Stimulated activated CD8-positive, alpha-beta memory T cell treated with anti-CD3 and anti-CD28 coated beads, Interleukin-7, amount 100 ng/mL, for 1 hour (primary cell): ENCODE results near the gene PTRH1.

ENCODE experiments used
- DNase-seq, 2 donors: peaks; one replicate each; pipeline ENCODE4 v3.0.0-alpha.2; 2020; ENCODE audit warnings: low read depth in 2 of 2

Gene PTRH1

DNA sequence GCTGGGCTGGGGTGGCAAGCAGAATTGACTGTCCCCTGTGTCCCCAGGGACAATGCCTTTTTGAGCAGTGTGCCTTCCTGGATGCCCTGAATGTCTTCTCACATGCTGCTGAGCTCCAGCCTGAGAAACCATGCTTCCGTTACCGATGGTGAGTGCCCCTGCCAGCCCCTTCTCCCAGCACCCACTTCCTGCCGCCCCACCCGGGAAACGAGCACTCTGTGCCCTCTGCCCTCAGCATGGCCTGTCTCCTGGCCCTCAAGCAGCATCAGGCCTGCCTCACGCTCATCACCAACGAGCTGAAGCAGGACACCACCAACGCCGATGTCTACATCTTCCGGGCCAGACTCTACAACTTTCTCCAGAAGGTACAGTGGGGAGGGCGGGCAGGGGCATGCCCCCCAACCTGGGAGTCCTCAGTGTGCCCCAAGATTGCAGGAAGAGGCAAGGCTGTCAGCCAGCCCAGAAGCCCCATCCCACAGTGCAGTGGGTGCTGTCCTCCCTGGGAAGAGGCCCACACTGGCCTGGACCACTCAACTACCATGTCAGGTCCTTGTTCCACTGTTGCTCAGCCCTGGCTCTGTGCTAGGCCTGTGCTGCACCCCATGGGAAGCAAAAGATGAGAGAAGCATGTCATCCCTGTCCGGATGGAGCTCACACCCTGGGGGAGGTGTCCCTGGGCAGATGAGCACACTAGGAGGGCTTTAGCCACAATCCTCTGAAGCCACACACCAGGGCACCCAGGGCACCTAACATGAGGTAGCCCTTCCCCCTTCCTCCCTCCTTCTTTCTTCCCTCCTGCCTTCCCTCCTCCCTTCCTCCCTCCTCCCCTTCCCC lies 4.8 kb upstream of the PTRH1 start:
- DNase-seq, result no peak

DNA sequence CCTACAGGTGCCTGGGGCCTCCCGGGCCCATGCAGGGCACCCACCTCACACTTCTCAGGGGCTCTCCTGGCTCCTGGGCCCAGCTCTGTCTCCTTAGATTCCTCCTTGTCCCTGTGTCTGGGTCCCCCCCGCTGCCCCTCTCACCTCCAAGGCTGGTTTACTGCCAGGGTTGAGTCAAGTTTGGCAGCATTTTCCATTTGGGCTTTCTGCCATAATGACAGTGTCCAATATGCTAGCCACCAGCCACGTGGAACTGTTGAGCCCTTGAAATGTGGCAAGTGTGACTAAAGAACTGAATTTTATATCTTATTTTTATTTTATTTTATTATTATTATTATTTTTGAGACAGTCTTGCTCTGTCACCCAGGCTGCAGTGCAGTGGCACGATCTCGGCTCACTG lies 2.3 kb upstream of the PTRH1 start:
- DNase-seq, result no peak

DNA sequence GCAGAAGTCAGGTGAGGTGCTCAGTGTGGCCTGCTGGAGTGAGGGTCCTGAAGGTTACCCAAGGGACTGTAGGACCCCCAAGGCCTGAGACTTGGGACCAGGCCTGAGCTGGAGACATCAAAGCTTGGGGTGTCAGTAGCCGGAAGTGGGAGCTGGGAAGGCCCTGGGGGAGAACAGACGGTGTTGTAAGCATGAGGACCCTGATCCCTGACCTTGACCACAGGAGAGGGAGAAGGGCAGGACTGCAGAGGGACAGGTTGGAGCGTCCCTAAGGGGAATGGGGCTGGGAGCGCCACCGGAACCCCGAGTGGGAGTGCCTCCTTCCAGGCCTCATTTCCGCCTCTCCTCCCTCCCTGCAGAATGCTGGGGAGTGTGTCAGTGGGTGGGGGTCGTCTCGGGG lies 949 bp upstream of the PTRH1 start:
- DNase-seq, result no peak

DNA sequence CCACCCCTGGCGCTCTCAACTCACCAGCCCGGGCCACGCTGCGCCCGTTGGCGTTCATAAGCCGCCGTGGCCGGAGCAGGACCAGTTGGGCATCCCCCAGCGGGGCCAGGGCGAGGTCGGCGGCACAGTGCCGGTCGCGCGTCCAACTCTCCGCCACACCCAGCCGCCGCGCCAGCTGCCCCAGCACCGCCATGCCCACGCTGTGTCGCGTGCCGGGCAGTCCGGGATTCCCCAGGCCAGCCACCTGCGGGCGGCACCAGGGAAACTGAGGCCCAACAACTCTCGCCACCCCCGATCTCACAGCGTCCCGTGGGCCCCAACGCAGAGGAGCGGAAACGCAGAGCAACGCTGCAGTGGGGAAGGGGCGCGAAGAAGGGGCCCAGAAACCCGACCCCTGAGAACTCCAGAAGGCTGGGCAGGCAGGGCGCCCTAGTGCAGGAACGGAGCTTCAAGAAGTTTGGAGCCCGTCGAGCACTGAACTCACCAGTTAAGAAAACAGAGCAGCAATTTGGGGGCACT lies 453 bp downstream of the PTRH1 start:
- DNase-seq, result no peak

DNA sequence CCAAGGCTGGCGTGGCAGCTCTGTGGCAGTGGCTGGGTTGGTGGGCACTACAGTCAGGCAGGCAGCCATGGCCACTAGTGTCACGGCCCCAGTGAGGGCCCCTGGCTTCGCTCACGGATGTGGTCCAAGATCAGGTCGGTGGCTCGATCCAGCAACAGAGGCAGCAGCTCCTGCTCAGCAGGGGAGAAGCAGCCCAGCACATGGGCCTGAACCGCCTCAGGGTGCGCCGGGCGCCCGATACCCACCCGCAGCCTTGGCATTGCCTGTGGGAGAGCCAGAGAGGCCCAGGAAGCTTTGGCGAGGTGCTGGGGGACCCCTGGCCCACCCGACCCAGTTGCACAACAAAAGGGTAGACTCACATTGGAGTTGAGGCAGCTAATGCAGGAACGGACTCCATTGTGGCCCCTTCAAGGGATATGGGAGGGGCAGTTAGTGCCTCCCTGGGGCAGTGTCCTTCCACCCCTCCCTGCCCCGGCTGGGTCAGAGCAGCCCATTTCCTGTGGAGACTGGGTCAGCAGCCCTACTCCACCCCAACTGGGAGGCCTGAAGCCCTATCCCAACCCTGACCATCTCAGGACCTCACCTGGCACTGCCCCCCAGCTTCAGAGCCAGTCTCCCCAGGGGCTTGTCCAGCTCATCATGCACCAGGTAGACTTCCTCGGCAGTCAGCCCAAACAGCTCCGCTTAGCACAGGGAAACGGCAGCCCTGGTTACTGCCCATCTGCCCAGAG lies 1.3 kb downstream of the PTRH1 start:
- DNase-seq, result no peak

DNA sequence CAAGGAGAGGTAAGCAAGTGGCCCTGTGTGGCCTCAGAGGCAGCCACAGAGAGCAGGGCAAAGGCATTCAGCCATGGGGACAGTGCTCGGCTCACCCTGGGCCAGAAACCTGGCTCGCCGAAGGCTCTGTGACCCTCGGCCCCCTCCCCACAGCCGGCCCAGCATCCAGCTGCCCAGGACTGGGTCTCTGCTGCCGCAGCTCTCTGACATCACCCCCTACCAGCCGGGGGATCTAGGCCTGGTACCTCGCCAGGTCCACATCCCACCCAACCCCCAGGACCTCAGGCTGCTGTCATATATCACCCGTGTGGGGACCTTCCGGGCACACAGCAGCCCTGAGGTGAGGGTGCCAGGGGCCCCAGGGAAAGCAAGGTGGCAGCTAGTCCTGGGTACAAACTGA lies 2.6 kb downstream of the PTRH1 start:
- no peak for DNase-seq

DNA sequence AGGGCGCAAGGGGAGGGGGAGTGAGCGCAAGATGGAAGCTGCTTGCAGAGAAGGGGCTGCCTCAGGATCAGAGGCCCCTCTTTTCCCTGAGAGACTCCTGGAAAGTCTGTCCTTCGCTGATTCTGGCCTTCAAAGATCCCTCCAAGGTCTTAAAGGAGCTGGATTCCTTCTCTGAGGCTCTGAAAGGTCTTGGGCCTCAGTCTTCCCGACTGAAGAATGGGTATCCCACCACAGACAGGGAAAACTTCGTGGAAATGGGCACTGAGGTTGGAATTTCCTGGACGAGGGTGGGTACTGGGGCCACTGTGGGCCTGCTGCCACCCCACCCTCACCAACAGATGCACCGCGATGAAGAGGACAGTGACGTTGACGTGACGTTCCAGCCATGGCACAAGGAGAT lies 3.1 kb downstream of the PTRH1 start:
- DNase-seq, result no peak

DNA sequence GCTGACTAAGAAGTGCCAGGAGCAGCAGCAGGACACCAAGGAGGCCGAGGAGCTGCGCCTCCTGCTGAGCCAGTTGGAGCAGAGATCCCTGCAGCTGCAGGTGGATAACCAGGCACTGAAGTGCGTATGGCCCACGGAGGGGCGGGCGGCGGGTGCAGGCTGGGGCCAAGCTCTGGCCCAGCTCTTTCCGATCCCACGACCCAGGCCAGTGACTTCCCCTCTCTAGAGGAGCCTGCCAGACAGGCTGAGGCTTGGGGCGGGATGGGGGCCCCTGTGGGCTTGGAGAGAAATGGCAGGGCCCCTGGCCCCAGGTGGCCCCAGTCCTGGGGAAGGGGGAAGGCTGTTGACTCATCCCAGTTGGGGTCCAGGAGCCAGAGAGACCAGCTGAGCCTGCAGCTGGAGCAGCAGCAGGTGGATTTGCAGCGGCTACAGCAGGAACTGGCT lies 3.6 kb downstream of the PTRH1 start:
- DNase-seq, result no peak

DNA sequence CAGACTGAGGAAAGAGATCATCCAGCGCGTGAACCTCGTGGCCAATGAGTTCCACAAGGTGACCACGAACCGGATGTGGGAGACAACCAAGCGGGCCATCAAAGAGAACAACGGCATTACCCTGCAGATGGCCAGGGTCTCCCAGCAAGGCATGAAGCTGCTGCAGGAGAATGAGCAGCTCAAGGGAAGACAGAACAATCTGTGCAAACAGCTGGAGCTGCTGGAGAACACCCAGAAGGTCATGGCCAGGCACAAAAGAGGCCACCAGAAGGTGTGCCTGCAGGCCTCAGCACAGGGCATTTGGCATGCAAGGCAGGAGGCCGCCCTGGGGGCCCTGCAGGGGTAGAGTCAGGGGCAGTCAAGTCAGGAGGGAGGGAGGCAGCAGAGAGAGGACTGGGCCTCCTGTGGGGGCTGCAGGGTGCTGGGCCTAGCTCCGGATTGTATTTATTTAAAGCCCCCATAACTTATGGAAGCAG lies 4.2 kb downstream of the PTRH1 start:
- DNase-seq, result no peak

DNA sequence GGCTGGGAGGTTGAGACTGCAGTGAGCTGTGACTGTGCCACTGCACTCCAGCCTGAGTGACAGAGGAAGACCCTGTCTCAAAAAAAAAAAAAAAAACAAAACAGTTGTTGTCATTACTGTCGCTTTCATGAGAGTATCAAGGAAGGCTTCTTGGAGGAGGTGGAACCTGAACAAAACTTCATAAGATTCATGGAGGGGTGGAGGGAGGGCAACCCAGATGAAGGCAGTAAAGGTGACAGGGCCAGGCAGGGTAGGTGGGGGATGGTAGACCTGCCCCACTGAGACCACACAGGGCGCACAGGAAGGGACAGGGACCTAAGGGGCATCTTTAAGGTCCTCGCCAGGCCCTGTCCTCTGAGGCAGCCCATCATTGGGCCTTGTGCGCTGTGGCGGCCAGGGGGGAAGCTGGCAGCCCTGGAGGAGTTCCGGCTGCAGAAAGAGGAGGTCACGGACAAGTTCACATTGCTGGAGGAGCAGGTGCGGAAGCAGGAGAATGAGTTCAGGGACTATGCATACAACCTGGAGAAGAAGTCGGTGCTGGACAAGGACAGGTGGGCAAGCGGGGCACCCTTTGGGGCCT lies 5.2 kb downstream of the PTRH1 start:
- no peak for DNase-seq

DNA sequence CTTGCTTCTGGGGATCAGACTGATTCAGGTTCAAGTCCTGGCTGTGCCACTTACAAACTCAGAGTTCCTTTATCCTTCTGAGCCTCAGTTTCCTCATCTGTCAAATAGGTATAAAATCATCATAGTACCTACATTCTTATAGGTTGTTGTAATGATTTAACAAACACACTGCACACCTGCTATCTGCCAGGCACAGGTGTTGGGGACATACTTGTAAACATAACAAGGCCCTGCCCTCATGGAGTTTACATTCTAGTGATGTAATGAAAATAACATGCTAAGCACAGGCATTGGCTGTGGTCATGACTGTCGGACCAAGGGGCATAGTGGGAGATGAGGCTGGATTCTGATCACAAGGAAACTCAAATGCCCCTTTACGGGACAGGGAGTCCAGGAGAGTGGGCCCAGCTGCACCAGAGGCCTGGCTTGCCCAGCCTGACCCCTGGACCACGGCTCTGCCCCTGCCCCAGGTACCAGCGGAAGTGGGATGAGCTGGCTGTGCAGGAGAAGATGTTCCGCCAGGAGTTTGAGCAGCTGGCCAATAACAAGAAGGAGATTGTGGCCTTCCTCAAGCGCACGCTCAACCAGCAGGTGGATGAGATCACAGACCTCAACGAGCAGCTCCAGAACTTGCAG lies 6.4 kb downstream of the PTRH1 start:
- no peak for DNase-seq

DNA sequence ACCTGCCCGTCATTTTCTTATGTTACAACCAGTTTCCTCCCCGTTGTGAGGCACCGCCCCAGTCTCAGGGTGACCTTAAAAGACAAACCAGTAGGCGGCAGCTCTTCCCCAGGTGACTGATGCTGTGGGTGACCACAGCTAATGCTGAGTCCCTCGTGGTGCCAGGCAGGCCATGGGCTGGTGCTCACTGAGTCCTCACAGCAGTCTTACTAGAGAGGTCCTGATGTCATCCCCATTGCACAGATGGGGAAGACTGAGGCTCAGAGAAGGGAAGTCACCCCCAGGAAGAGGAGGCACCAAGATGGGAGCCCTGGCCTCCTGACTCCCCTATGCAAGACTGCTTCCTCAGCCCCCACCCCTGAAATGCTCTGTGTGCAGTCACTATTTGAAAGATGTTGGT lies 7.7 kb downstream of the PTRH1 start:
- no peak for DNase-seq

DNA sequence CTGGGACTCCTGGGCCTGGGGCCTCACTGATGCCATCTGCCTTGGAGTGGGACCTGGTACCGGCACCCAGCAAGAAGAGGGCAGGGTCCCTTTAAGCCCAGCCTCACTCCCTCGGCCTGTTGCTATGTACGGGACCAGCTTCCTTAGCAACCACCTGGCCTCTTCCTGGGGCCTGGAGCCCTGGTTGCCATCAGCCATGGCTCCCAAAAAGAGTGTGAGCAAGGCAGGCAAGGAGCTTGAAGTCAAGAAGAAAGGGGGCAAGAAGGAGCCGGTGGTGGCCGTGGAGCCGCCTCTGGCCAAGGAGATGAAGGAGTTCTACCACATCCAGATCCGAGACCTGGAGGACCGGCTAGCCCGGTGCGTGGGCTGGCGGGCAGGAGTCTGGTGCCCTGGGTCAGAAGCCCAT lies 8.6 kb downstream of the PTRH1 start, which contains the start of gene CFAP157:
Gene CFAP157, plus strand, starts transcription at position 153 of the 406 bp plus-strand sequence. Its CDS starts 44 bp downstream, at position 197.
- DNase-seq, result no peak

DNA sequence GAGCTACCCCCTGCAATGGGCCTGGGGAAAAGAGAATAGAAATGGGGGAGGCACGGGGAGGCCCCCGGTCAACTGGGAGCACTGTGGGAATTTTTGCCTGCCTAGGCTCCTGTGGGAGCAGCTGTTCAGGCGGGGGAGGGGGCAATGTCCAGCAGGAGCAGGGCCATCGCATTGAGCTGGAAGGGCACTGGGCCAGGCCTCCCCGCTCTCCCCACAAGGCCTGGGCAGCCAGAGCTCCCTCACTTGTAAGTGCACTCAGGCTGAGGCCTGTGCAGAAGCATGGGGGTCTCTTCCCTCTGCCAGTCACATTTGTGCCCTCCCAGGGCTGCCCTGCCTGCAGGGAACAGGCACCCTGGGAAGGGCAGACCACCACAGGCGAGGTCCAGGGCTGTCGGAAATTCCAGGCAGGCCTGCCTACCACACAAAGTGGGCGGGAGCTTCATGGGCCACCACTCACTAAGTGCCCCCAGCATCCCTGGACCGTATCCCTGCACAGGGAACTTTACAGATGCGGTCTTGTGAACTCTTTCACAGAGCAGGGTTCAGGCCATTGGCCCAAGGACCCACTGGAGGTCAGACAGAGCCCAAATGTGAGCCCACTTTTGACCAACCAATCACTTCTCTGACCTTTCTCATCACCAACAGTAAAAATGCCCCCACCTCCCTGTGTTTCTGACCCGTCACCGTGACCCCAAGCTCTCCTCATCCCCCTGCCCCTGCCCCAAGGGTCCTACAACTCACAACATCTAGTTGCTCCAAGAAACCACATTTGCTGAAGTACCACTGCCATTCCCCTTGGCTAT lies 9.7 kb downstream of the PTRH1 start:
- DNase-seq, result no peak

DNA sequence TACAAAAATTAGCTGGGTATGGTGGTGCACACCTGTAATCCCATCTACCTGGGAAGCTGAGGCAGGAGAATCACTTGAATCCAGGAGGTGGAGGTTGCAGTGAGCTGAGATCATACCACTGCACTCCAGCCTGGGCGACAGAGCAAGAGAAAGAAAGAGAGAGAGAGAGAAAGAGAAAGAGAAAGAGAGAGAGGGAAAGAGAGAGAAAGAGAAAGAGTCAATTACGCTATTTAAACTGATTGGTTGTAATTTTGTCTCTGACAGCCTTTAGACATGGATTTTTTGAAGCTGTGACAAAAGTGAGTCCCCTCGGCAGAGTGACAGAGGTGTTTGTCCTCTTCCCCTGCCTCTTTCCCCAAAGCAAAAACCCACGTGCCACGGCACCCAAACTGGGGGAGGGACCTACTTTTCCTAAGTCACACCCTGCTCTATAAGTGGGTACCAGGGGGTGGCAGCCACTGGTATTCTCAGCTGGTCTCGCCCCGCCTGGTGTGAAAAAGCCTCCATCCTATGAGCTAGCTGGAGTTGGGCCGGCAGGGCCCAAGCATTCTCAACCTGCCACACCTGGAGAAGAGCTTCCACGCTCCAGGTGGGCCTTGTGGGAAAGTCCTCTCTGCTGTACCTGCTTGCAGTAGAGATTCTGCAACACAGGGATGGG lies 12.0 kb downstream of the PTRH1 start:
- no peak for DNase-seq

DNA sequence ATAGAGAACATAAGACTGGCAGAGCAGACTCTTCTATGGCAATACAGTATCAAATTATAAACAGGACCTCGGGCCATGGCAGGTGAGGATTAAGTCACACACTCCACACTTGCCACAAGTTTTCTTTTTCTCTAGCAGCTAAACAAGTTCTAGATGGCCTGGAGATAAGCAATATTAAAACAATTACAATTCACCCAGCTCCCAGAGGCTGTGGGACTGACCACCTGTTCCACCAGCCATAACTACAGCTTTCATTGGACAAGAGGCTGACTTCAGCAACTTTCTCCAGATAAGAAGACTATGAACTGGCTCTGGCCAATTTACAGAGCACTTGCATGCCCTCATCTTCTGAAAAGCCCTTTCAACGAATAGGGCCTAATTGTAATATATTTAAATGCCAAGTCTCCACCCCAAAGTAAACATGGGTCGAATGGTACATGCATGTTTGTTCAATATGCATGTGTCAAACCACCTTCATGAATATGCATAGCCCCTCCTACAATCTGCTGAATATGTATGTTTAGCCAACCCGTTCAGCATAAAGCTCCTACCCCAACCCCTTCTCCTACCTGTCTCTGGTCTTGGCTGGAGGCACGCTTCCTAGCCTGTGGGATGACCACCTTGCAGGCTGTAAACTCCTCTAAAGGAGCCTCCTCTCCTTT lies 14.7 kb downstream of the PTRH1 start:
- DNase-seq, result no peak

DNA sequence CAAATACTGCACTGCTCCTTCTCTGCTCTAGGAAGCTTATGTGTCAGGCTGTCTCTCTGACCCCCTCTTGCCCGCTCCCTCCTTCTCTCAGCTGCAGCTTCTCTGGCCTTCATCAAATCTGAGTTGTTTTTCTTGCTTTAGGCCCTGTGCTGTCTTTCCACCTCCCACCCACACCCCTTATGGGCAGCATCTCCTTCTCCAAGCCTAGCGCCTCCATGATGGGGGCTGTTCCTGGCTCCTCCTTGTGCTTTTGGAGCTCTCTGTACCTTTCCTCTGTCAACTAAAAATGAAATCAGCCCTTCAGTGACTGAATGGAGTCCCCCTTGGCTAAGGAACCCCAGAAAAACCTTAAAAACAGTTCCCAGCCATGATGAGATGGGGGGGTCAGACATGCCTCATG lies 15.3 kb downstream of the PTRH1 start:
- DNase-seq, result no peak

DNA sequence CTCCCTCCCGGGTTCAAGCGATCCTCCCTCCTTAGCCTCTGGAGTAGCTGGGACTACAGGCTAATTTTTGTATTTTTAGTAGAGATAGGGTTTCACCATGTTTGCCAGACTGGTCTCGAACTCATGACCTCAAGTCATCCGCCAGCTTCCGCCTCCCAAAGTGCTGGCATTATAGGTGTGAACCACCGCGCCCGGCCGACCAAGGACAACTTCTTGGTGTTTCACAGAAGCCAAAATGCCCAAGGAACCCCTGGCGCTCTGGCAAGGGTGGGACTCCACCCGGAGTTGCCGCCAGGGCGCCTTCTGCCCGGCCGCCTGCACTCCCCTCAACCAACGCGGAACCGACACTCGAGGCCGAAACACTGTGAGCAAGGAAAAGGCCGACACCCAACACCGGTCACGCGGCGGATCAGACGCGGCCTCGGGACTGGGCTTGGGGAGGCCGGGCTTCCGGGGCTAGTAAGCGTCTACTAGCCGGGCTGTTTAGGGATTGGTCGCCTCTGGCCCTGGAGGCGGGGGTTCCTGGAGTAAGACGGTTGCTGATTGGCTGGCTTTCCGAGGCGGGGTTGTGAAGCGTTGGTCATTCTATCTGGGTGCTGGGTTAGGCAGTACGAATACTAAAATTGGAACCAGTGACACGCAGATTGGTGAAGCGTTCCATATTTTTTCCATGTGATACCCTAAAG lies 16.3 kb downstream of the PTRH1 start:
- DNase-seq, result peak; percentile 64 to 65

DNA sequence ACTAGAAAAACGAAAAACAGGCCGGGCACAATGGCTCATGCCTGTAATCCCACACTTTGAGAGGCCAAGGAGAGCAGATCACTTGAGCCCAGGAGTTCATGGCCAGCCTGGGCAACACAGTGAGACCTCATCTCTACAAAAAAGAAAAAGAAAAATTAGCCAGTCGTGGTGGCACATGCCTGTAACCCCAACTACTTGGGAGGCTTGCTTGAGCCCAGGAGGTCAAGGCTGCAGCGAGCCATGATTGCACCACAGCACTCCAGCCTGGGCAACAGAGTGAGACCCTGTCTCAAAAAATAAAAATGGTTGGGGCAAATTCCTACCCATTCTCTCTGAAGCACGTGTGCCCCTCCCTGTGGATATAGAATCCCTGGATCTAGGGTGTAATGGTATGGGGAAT lies 17.1 kb downstream of the PTRH1 start:
- DNase-seq, result no peak
